Neural cell (in vitro differentiated cells): Measurements from ENCODE around the gene TRNAU1AP. TPM values are rescaled to one million over a fixed set of nuclear protein-coding genes. Genes with fewer than 3 reads are reported as not detected.

Experiments
- H2AFZ ChIP-seq: fragments of 200-600, 300-800 bp; sonication (generic), shearing (Covaris generic); 2 replicates; pipeline ENCODE4 v1.6.0; 2014; ENCODE audit warnings: low read depth, mild to moderate bottlenecking, antibody characterized with exemption, low read length, moderate library complexity
- H3F3A ChIP-seq: fragments of 200-600 bp; shearing (Covaris generic); 2 replicates; pipeline ENCODE4 v1.6.1; 2016; ENCODE audit warnings: mild to moderate bottlenecking, moderate library complexity, mixed read lengths, antibody characterized with exemption, low read length; ENCODE audit not compliant: insufficient read depth, poor library complexity, severe bottlenecking
- H3K27ac ChIP-seq: fragments of 200-600, 300-800 bp; sonication (generic), shearing (Covaris generic); 2 replicates; pipeline ENCODE4 v1.5.1; 2014; ENCODE audit warnings: mild to moderate bottlenecking, low read length, moderate library complexity
- H3K27me3 ChIP-seq: fragments of 300-800, 200-600 bp; sonication (generic), shearing (Covaris generic); 2 replicates; pipeline ENCODE4 v1.6.0; 2014; ENCODE audit warnings: mild to moderate bottlenecking, low read depth, low read length, moderate library complexity; ENCODE audit not compliant: insufficient read depth
- H3K36me3 ChIP-seq: fragments of 300-800, 200-600 bp; sonication (generic), shearing (Covaris generic); 2 replicates; pipeline ENCODE4 v1.5.1; 2014; ENCODE audit warnings: mild to moderate bottlenecking, antibody characterized with exemption, low read length, moderate library complexity; ENCODE audit not compliant: insufficient read depth
- H3K4me2 ChIP-seq: fragments of 300-800, 200-600 bp; sonication (generic), shearing (Covaris generic); 2 replicates; pipeline ENCODE4 v1.6.0; 2014; ENCODE audit warnings: mild to moderate bottlenecking, low read length
- H3K4me3 ChIP-seq: fragments of 300-800, 200-600 bp; sonication (generic), shearing (Covaris generic); 2 replicates; pipeline ENCODE4 v1.5.1; 2014; ENCODE audit warnings: mild to moderate bottlenecking, low read length, moderate library complexity
- H3K79me2 ChIP-seq: fragments of 200-600 bp; shearing (Covaris generic); replicated peaks from 2 replicates; pipeline ENCODE4 v1.6.0; 2014; ENCODE audit warnings: mild to moderate bottlenecking, low read length, moderate library complexity; ENCODE audit not compliant: insufficient read depth
- H3K9ac ChIP-seq: fragments of 300-800, 200-600 bp; sonication (generic), shearing (Covaris generic); 2 replicates; pipeline ENCODE4 v1.6.1; 2016; ENCODE audit warnings: mild to moderate bottlenecking, low read length, mixed read lengths
- H3K9me2 ChIP-seq: fragments of 200-600 bp; shearing (Covaris generic); 2 replicates; pipeline ENCODE4 v1.6.1; 2016; ENCODE audit warnings: mild to moderate bottlenecking, low read length, mixed read lengths; ENCODE audit not compliant: insufficient read depth
- H3K9me3 ChIP-seq: fragments of 200-600, 300-800 bp; sonication (generic), shearing (Covaris generic); 2 replicates; pipeline ENCODE4 v1.6.1; 2016; ENCODE audit warnings: mild to moderate bottlenecking, mixed run types, low read length, moderate library complexity, mixed read lengths
- H4K20me1 ChIP-seq: fragments of 200-600 bp; shearing (Covaris generic); 2 replicates; pipeline ENCODE4 v1.6.1; 2016; ENCODE audit warnings: mild to moderate bottlenecking, mixed run types; ENCODE audit not compliant: insufficient read depth
- CTCF ChIP-seq: fragments of 450-650 bp; IDR thresholded peaks from 2 replicates; pipeline ENCODE4 v1.5.1; 2014; ENCODE audit warnings: antibody characterized with exemption, mild to moderate bottlenecking, moderate library complexity; ENCODE audit not compliant: poor library complexity, severe bottlenecking
- EP300 ChIP-seq: fragments of 450-650 bp; conservative IDR thresholded peaks from 2 replicates; pipeline ENCODE4 v1.6.1; 2014; ENCODE audit warnings: antibody characterized with exemption, mild to moderate bottlenecking, moderate library complexity; ENCODE audit not compliant: poor library complexity, severe bottlenecking
- EZH2 ChIP-seq: fragments of 200-600, 300-800 bp; shearing (Covaris generic), sonication (generic); IDR thresholded peaks from 2 replicates; pipeline ENCODE4 v1.6.1; 2014; ENCODE audit warnings: antibody characterized with exemption, low read length, borderline replicate concordance, mild to moderate bottlenecking; ENCODE audit not compliant: insufficient read depth, poor library complexity, severe bottlenecking
- MXI1 ChIP-seq: fragments of 450-650 bp; conservative IDR thresholded peaks from 2 replicates; pipeline ENCODE4 v1.6.1; 2014; ENCODE audit warnings: antibody characterized with exemption, mild to moderate bottlenecking; ENCODE audit not compliant: poor library complexity, severe bottlenecking
- POLR2AphosphoS5 ChIP-seq: IDR thresholded peaks from 2 replicates; pipeline ENCODE4 v1.6.1; 2012
- RAD21 ChIP-seq: fragments of 450-650 bp; conservative IDR thresholded peaks from 2 replicates; pipeline ENCODE4 v1.6.1; 2014; ENCODE audit warnings: antibody characterized with exemption, mild to moderate bottlenecking, moderate library complexity
- REST ChIP-seq: IDR thresholded peaks from 2 replicates; pipeline ENCODE4 v1.6.1; 2012; ENCODE audit warnings: borderline replicate concordance
- SMC3 ChIP-seq: fragments of 450-650 bp; conservative IDR thresholded peaks from 2 replicates; pipeline ENCODE4 v1.6.1; 2014; ENCODE audit warnings: antibody characterized with exemption, mild to moderate bottlenecking, moderate library complexity; ENCODE audit not compliant: poor library complexity
- TAF1 ChIP-seq: IDR thresholded peaks from 2 replicates; pipeline ENCODE4 v1.6.1; 2012; ENCODE audit warnings: low read depth
- polyA plus RNA-seq: library from polyadenylated mRNA; depleted of rRNA; stranded (reverse); fragments of >200 nt; gene quantifications from 2 replicates; pipeline ENCODE4 v1.2.3, GENCODE V29; 2014

The TRNAU1AP gene
- polyA plus RNA-seq, 1 donor from 2014 or later: 91.6 TPM

GRCh38 chr1:28601696-28602095, 48.8 kb downstream of the TRNAU1AP start:
- no peaks in the 10 kb centered on the region for H3K27me3 ChIP-seq
- no peak overlapping the region for H3K27ac ChIP-seq
- no peak overlapping the region for H3K4me2 ChIP-seq
- no peak overlapping the region for H3K4me3 ChIP-seq
- no peak overlapping the region for H2AFZ ChIP-seq
- no peaks in the 10 kb centered on the region for H4K20me1 ChIP-seq
- TF ChIP-seq TAF1: no peak
- no peak for TF ChIP-seq SMC3
- no peak for TF ChIP-seq CTCF
- no peak for TF ChIP-seq EP300
- TF ChIP-seq REST: no peak
- TF ChIP-seq MXI1: no peak
- TF ChIP-seq POLR2AphosphoS5: no peak
- TF ChIP-seq EZH2: no peak
- no peak for TF ChIP-seq RAD21
- no peaks in the 10 kb centered on the region for H3K36me3 ChIP-seq
- H3K79me2 ChIP-seq: no peaks in the 10 kb centered on the region
- H3K9me3 ChIP-seq: no peaks in the 10 kb centered on the region
- no peak overlapping the region for H3K9ac ChIP-seq
- no peaks in the 10 kb centered on the region for H3F3A ChIP-seq
- H3K9me2 ChIP-seq: no peaks in the 10 kb centered on the region

GRCh38 chr1:28602536-28603439, 49.9 kb downstream of the TRNAU1AP start:
- Histone ChIP-seq H3K79me2 (no peaks in the 10 kb centered on the region), H4K20me1 (no peaks in the 10 kb centered on the region), H3K27me3 (no peaks in the 10 kb centered on the region), H3K9me3 (no peaks in the 10 kb centered on the region), H3K9ac (no peak overlapping the region), H3K4me2 (no peak overlapping the region), H3K36me3 (no peaks in the 10 kb centered on the region), H3K4me3 (no peak overlapping the region), H3F3A (no peaks in the 10 kb centered on the region), H3K9me2 (no peaks in the 10 kb centered on the region), H2AFZ (no peak overlapping the region), H3K27ac (no peak overlapping the region)
- TF ChIP-seq TAF1 (no peak), CTCF (peak; percentile 83), SMC3 (peak; percentile 84), RAD21 (peak; percentile 85), POLR2AphosphoS5 (no peak), EZH2 (no peak), REST (no peak)
